Measurements from ENCODE around the gene TMC7. TPM values are rescaled to one million over a fixed set of nuclear protein-coding genes. Genes with fewer than 3 reads are reported as not detected.

The TMC7 gene
- total RNA-seq, 1 donor from 2014 or later, result 0.30 TPM

DNA sequence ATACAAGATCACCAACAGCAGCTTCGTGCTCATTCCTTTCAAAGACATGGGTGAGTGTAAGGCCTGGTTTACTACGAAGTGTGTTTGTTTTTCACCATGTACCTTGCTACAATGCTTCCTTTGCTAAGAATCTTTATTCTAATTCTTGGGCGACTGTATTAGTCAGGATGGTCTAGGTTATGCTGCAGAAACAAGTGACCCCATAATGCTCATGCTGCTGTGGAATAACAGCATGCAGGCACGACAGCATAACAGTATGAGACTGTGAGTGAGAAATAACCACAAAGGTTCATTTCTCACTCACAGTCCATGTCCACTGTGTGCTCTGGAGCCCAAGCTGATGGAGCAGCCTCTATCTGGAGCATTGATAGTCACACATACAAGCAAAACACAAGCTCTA is 38.0 kb downstream of the TMC7 start:
- ATAC-seq (no peak), DNase-seq (ENCODE audit: low spot score) (no peak)

DNA sequence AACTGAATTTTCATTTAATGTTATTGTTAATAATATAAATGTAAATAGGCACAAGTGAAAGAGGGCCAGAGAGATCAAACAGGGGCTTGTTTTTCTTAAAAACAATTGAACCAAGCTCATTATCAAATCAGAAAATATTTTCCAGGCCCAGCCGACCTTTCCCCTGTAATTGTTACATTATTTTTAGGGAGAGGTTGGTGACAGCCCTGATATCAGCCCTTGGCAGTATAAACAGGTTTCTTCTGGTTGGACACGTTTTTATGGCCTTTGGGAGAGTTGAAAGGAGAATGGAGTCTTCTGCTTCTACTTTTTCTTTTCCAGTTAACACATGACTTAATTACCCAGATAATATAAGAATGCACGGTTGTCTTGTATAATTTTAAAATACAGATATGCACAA is 43.7 kb downstream of the TMC7 start:
- DNase-seq (ENCODE audit: low spot score), result no peak
- ATAC-seq, result no peak

- no peak for ATAC-seq
Measured at GRCh38 chr16:19029980-19030379, 46.2 kb downstream of the TMC7 start.

GRCh38 chr16:19031738-19032137 is 48.0 kb downstream of the TMC7 start:
- DNase-seq (ENCODE audit: low spot score) (no peak), ATAC-seq (no peak)

More at GRCh38 chr16:19029980-19030379, 46.2 kb downstream of the TMC7 start:
- DNase-seq (ENCODE audit: low spot score), result no peak

GRCh38 chr16:19033761-19034160 is 50.0 kb downstream of the TMC7 start:
- DNase-seq (ENCODE audit: low spot score) (no peak), ATAC-seq (no peak)

DNA sequence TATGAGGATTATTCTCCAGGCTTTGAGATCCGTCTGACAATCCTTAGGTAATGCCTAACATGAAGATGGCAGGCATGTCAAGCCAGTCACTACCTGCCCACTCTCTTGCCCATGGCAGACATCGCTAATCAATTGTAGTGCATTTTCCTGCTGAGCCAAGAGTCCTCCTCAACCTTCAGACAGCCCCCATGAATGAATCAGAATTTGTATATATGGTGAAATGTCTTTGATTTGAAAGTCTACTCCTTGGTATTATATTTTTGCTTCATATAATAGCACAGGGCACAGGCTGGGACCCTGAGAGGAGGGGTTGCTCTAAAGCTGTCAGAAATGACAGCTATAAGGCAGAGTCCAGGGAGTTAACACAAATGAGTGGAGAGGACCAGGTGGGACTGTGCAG is 56.7 kb downstream of the TMC7 start:
- DNase-seq (ENCODE audit: low spot score) (no peak), ATAC-seq (no peak)

- DNase-seq (ENCODE audit: low spot score), result no peak
- ATAC-seq, result no peak
Measured at GRCh38 chr16:19044769-19045168, 61.0 kb downstream of the TMC7 start.

GRCh38 chr16:19046062-19046461 is 62.3 kb downstream of the TMC7 start:
- DNase-seq (ENCODE audit: low spot score) (no peak), ATAC-seq (no peak)

- DNase-seq (ENCODE audit: low spot score), result no peak
- no peak for ATAC-seq
Measured at GRCh38 chr16:19062706-19063105, 79.0 kb downstream of the TMC7 start.

GRCh38 chr16:19066988-19067348 is 83.2 kb downstream of the TMC7 start:
- ATAC-seq (no peak), DNase-seq (ENCODE audit: low spot score) (no peak)

GRCh38 chr16:19067349-19068236 is 83.9 kb downstream of the TMC7 start, which contains the start of gene COQ7:
COQ7 (plus strand) TSS chr16:19067614; CDS start chr16:19067665, 51 bp downstream.
- peak; percentile 98 for DNase-seq (ENCODE audit: low spot score)

DNA sequence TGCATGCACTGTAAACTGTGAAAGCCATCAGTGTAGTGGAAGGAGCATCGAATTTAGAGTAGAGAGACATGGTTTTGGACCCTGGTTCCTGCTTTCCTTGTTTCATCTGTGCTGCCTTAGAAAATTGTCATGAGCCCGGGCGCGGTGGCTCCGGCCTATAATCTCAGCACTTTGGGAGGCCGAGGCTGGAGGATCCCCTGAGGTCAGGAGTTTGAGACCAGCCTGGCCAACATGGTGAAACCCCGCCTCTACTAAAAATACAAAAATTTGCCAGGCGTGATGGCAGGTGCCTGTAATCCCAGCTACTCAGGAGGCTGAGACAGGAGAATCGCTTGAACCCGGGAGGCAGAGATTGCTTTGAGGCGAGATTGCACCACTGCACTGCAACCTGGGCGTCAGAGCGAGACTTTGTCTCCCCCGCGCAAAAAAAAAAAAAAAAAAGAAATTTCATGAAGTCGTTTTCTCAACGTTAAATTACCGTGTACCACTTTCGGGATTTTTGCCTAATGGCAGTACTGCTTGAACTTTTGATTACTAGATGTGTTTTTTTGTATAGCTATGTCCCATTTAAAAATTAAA is 84.6 kb downstream of the TMC7 start:
- ATAC-seq (no peak), DNase-seq (ENCODE audit: low spot score) (no peak)

More at GRCh38 chr16:19067349-19068236, 83.9 kb downstream of the TMC7 start, which contains the start of gene COQ7:
- peak; percentile 93 for ATAC-seq

- peak; percentile 44 for ATAC-seq
- peak; percentile 63 for DNase-seq (ENCODE audit: low spot score)
Measured at GRCh38 chr16:19071811-19072777, 88.4 kb downstream of the TMC7 start.

- ATAC-seq, result no peak
- no peak for DNase-seq (ENCODE audit: low spot score)
Measured at GRCh38 chr16:19073344-19073743, 89.6 kb downstream of the TMC7 start.

- DNase-seq (ENCODE audit: low spot score), result no peak
- no peak for ATAC-seq
Measured at GRCh38 chr16:19073863-19074262, 90.1 kb downstream of the TMC7 start.

GRCh38 chr16:19075511-19075910 is 91.8 kb downstream of the TMC7 start:
- ATAC-seq (no peak), DNase-seq (ENCODE audit: low spot score) (no peak)

DNA sequence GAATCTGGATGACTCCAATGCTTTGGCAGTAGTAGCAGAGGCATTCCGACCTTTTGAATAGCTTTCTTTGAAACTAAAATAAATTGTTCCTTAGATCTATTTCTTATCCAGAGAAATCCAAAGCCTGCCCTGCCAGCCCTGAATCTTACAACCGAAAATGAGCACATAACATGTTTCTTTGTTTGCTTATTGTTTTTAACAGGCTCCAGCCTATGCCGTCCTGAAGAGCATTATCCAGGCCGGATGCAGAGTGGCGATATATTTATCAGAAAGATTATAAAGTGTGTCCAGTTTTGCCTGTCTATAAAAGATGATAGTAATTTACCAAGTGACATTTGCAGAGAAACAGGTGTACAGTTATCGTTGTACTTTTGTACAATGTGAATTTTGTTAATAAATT is 94.1 kb downstream of the TMC7 start:
- ATAC-seq (no peak), DNase-seq (ENCODE audit: low spot score) (no peak)

DNA sequence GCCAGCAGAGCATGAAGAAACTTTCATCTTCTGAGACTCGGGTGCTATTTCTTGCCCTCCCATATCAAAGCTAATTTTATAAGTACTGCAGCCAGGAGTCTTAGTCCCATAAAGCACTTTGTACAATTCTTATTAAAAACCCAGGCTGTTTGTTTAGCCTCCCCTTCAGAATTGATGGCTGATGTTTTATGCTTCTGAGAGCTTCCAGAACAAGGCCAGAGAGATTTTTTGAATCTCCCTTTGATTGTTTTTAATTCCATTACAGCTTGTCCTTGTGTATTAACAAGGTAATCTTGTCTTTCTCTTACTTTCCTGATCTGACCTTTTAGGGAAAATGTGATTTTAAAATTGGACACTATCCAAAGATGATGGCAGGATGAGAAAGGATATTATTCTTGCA is 99.9 kb downstream of the TMC7 start:
- ATAC-seq, result no peak

DNA sequence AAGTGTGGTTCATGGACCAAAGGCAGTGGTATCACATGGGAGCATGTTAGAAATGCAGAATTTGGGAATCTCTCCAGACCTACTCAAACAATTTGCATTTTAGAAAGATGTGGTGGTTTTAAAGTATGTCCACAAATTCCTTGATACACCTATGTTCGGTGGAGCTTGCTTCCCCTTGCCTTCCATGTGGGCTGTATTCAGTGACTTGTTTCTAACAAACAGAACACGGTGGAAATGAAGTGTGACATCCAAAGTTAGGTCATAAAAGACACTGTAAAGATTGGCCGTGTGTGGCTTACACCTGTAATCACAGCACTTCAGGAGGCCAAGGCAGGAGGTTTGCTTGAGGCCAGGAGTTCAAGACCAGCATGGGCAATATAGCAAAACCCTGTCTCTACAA is 100.4 kb downstream of the TMC7 start:
- no peak for DNase-seq (ENCODE audit: low spot score)
- no peak for ATAC-seq

More for the DNA sequence above, 99.9 kb downstream of the TMC7 start:
- DNase-seq (ENCODE audit: low spot score), result no peak

DNA sequence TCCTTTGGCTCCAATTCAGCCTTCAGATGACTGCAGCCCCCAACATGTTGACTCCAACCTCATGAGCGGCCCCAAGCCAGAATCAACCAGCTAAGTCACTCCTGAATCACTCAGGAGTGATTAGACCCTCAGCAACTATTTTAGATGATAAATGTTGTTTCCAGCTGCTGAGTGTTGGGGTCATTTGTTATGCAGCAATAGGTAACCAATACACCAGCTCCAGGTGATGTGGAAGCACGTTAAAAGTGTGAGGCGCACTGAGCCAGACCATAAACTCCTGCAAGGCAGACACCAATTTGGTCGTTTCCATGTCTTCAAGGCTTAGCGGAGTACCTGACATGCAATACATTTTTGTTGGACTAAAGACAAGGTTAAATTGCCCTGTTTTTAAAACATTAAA is 101.1 kb downstream of the TMC7 start:
- ATAC-seq, result no peak

DNA sequence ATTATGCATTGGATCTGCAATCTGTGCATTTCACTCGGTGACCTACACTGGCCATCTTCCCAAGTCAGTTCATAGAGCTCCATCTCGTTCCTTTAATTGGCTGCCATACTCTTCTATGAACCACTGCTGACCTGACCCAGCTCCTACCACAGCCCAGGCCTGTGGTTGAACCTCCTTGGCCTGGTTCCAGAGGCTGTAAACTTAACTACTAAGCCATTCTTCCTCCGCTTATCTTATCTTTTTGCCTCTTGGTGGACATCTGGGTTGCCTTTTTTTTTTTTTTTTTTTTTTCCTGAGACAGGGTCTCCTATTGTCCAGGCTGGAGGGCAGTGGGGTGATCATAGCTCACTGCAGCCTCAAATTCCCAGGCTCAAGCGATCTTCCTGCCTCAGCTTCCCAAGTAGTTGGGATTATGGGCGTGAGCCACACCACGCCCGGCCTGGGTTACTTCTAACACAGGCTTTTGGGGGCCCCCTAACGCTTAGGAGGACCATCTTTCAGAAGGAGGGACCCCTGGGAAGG is 102.0 kb downstream of the TMC7 start:
- DNase-seq (ENCODE audit: low spot score), result no peak
- peak; percentile 48 for ATAC-seq

More for the DNA sequence above, 101.1 kb downstream of the TMC7 start:
- DNase-seq (ENCODE audit: low spot score), result no peak
